HG02571 (cell line): ENCODE data around the gene MASP1.

Experiments used
- ATAC-seq: cut with Tn5 transposase; IDR thresholded peaks from one replicate; pipeline ENCODE4 v1.9.1; 2021; ENCODE audit warnings: mild to moderate bottlenecking, moderate library complexity; ENCODE audit not compliant: unreplicated experiment

MASP1 gene

DNA sequence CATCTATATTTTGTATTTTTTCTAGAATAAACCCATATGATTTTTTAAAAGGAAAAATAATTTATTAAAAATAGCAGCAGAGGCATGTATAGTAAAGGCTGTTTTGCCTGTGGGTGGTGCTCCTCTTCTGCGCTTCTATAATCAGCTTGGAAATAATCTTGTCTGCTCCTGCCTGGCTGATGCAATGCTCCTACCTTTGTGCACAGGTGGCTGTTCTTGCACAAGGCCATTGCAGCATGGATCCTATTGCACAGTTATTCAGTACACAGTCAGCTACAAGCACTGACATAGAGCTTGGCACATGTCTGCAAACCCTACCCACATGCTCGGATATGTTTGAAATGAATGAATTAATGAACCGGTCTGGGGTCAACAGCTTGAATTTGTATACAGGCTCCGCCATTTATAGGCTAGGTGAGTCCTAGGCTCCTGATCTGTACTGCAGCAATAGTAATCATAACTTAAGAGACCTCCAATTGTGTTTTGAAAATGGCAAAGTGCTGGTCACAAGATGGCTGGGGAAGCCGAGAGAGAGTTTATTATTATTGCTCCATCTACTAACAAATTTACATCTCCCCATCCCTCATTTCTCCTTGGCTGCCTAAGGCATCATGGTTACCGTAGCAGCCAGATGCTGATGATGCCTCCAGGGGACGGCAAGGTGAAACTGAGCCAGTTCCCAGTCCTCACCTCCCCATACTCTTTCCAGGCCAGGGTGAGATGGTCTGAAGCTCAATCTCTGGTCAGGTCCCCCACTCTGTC lies 94.8 kb downstream of the MASP1 start:
- no peak for ATAC-seq

- no peak for ATAC-seq
Measured at GRCh38 chr3:187193181-187193580, 98.4 kb downstream of the MASP1 start.

DNA sequence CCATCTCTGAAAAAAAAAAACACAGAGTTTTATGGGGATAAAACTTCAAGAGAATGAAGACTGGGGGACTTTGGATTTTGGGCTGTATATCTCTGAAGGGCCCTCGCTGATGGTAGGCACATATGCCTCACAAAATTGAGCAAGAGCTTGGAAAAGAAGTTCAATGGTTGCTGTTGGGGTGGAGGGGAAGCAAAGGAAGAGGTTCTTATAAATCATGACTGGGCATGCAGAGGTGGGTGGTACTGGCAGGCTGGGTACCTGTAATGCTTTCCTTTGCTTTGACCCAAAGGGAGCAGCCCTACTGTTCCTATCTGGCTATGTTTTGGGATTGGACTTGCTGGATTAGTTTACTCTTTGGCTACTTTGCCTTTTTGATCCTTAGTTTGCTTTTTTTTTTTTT lies 100.3 kb downstream of the MASP1 start:
- ATAC-seq, result no peak

GRCh38 chr3:187188931-187189330 lies 102.6 kb downstream of the MASP1 start:
- no peak for ATAC-seq

DNA sequence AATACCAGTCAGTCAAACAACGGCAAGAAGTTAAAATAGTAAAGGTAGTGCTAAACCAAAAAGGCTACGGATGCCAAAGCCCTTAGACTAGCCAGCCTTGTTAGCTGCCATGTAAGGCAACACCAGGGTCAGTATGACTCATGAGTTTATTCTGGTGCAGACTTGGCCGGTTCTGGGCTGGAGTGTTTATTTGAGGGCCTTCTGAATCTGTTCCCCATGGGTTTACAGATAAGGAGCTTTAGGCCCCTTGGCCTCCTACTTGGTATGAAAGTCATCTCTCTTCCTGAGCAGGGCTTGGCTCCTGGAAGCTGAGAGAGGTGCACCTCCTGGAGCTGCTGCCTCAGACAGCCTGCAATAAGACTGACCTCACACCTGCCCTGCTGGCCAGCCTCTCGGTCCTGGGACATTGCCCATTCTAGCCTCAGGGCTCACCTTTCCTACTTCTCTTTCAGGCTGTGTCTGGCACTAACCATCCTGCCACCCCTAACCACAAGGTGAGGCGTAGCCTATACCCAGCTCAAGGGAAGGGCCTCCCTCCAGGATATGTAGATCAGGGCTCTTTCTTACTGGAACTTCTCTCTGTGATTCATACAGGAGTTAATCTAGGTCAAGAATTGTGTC lies 104.6 kb downstream of the MASP1 start:
- no peak for ATAC-seq

DNA sequence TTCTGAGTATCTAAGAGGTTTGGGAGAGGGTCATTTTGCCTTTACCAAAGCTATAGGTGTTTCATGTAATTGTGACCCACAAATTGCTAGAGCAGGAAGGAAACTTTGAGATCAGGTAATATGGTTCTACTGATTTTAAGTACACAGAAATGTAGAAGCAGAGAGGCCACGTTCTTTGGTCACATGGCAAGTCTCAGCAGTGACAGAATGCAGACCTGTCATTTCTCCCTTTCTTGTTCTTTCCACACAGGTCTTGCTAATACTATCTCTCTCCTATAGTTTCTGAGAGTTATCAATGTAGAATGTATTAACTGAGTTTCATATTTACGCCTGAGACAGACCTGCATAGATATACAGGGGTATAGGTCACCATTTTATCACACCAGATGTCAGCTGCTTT lies 105.2 kb downstream of the MASP1 start:
- no peak for ATAC-seq

DNA sequence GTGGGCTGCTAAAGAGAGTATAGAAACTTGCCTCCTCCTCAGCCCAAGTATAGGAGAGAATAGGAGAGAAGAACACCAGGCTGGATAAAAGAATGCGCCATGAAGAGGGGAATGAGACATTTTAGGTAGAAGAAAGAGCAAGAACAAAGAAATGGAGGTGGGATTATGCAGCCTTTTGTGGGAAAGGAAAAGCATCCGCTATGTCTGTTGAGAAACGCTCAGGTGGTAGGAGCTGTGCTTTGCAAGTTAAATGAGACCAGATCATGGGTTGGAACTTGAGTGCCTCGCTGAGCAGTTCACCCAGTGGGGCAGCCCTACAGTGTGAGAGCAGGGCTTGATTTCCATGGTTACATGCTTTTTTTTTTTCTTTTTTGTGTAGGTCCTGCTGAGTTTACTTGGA lies 105.8 kb downstream of the MASP1 start:
- ATAC-seq, result no peak
